Heart left ventricle (tissue), 13 donors: Measurements from ENCODE around the gene CEP89.

Experiments
- CTCF ChIP-seq, 12 donors: fragments of 200-600 bp; sonication (generic) in 4 of 12; IDR thresholded peaks; one replicate each; pipeline versions ENCODE4 v1.5.0 to v1.8.0; 2018 to 2022; ENCODE audit warnings: antibody characterized with exemption in 12 of 12, mild to moderate bottlenecking in 5 of 12
- POLR2A ChIP-seq, 2 donors: fragments of 450-650 bp; IDR thresholded peaks; one replicate each; pipeline ENCODE4 v1.6.1; 2017; ENCODE audit warnings: antibody characterized with exemption in 2 of 2, mild to moderate bottlenecking in 2 of 2, moderate library complexity in 2 of 2
- donor health status: ischemic (EF 13 %, LVEDD 7.1; RV severe dilation, severe dysfunction).
- donor health status: DM: no; HTN: yes; CAD: no.
- donor health status: DM: no; HTN: no; CAD: no.
- donor health status: ischemic (EF 25% LVEDD 6.9; RV normal size, moderate dysfunction).
- donor health status: ischemic (EF 25% LVEDD 5.7; RV mildly dilated, moderate dysfunction).
- donor health status: ischemic (EF 35%, LVEDD 5.7; RV mildly dilated, moderate dysfunction).
- donor health status: nonischemic (EF 11% LVEDD 7.7; RV severe dilation, severe dysfunction).
- donor health status: DM: yes; HTN: yes; CAD: no.
- donor health status: PGD.
- donor health status: ischemic (EF 29% LVEDD 5.4; RV normal size, mild dysfunction).
- donor health status: nonischemic (EF 23%, LVEDD 6.1; RV moderate dilation, normal function).

- no peak for TF ChIP-seq CTCF (IDR thresholded peaks at IDR 0.05)
- no peak for TF ChIP-seq POLR2A (IDR thresholded peaks at IDR 0.05)
Observed at GRCh38 chr19:32870981-32871451, 100.7 kb downstream of the CEP89 start.
